SH-SY5Y (cell line): ENCODE data around the gene SORT1.

Experiments
- GATA2 ChIP-seq: IDR thresholded peaks from 2 replicates; pipeline ENCODE4 v1.6.1; 2011; ENCODE audit warnings: mild to moderate bottlenecking, low read depth, low read length
- GATA3 ChIP-seq: IDR thresholded peaks from 2 replicates; pipeline ENCODE4 v1.6.1; 2011; ENCODE audit warnings: low read depth, mild to moderate bottlenecking, low read length, moderate library complexity

DNA sequence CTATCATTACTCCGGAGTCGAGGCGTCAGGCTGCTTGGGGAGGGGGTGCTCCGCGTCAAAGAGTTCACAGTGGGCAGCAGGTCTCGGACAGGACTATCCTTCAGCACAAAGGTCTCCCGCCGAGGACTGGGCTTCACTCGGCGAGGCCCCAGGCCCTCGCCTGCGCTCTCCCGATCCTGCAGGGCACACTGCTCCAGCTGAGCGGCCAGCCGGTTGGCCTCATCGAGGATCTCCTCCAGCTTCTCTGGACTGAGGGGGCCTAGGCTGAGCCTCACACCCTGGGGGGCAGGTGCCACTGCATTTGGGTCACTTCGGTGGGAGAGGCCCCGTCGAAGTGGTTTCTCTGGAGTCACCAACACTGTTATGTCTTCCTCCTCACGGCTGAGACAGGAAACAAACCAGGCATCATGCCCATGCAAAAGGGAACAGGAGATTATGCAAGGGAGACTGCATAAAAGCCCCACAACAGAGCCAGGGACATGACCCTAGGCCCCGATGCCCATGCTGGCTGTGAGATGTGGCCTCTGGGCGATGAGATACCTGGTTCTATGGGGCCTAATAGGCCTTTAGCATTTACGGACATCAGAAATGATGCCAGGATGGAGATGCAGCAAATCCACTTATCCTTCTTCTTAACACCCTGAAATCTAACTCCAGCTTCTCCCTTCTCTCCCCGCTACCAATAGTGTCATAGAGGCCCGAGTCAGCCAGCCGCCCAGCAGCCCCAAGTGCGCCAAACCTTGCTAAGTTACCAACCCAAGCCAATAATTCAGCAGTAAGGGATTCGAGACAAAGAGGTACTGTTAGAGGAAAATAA, 115.8 kb downstream of the SORT1 start:
- TF ChIP-seq GATA2 (no peak), GATA3 (no peak)
